NCI-H2107 (cell line): ENCODE data around the gene MVK.

Experiments used
- DNase-seq: peaks from one replicate; lab custom pipeline; 2025; lab: John Stamatoyannopoulos, UW

MVK gene

GRCh38 chr12:109573029-109573913 is at the start of gene MVK, which contains the start of gene MMAB:
MVK (plus strand) TSS chr12:109573794; CDS start chr12:109574823, 1,029 bp downstream.
MMAB (minus strand) TSS chr12:109573504; CDS start chr12:109573480, 24 bp downstream.
- peak; percentile 100 for DNase-seq

- DNase-seq = no peak
Measured at GRCh38 chr12:109524466-109525278, 48.9 kb upstream of the MVK start.

GRCh38 chr12:109525279-109525585 is 48.4 kb upstream of the MVK start:
- no peak for DNase-seq

DNA sequence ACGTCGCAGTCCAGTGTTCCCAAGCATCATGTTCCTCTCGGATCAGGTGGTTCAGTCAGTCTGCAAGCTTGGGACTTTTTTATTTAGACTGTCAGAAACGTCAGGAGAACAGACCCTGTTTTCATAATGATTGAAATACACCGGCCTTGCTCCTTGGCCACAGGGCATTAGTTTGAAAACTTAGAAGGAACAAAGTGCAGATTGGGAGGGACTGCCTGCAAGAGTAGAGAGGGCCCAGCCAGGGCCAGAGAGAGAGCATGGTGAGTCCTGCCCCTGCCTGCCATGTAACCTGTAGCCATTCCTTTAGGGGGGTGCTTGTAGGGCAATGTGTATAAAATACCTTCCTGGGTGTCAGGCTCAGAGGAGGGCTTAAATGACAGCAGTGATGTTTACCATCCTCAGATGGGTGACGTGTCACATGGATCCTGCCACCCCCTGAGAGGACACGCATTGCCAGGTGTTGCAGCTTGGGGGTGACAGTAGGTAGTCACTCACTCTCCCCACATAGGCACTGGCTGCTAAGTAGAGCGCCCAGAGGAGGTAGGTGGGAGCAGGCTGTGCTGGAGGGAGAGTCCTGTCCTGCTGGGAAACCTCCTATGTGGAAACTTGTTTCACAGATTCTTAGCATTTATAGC is 46.0 kb upstream of the MVK start:
- no peak for DNase-seq

- no peak for DNase-seq
Measured at GRCh38 chr12:109529691-109530640, 43.6 kb upstream of the MVK start.

- DNase-seq = no peak
Measured at GRCh38 chr12:109531411-109531810, 42.2 kb upstream of the MVK start.

- peak; percentile 59 for DNase-seq
Measured at GRCh38 chr12:109532721-109533486, 40.7 kb upstream of the MVK start.

DNA sequence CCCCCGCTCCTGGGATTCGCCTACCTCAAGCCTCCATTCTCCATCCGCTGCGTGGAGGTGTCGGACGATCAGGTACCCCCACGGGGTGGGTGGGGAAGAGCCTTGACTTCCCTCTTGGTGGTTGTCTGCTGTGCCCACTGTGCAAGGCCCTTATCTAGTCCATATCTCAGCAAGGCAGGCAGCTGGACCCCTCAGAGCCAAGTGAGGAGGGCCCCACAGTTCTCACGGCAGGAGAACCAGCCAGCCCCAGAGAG is 40.2 kb upstream of the MVK start:
- no peak for DNase-seq

DNA sequence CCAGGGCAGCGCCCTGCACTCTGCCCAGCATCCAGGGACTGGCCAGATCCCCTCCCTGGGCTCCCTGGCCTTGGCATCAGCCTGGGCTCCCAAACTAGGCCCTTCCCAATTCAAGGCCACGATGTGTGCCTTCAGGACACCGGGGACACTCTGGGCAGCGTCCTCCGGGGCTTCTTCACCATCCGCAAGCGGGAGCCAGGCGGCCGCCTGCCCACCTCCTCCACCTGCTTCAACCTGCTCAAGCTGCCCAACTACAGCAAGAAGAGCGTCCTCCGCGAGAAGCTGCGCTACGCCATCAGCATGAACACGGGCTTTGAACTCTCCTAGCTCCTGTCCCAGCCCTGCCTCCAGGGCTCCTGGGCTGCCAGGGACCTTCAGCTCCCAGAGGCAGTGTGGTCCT is 39.1 kb upstream of the MVK start:
- DNase-seq = no peak

GRCh38 chr12:109535231-109535862 is 38.2 kb upstream of the MVK start:
- DNase-seq = no peak

- DNase-seq = no peak
Measured at GRCh38 chr12:109535863-109536250, 37.7 kb upstream of the MVK start.

DNA sequence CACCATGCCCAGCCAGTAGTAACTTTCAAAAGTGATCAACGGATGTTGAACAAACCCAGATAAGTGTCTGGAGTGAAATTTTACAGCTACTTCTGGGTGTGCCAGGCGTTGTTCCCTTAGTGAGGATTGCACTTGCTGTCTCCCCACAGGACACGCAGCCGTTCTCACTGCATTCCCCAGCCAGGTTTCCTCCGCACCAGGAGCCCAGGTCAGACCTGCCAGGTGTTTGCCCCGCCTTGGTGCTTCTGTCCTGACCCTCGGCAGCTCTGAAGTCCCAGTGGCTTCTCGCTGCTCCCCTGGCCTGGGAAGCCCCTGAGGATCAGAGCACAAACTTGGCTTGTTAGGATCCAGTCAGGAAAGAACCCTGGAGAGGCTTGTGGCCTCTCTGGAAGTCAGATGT is 36.5 kb upstream of the MVK start:
- no peak for DNase-seq

- DNase-seq = no peak
Measured at GRCh38 chr12:109538191-109538863, 35.3 kb upstream of the MVK start.

GRCh38 chr12:109539508-109539907 is 34.1 kb upstream of the MVK start:
- no peak for DNase-seq

DNA sequence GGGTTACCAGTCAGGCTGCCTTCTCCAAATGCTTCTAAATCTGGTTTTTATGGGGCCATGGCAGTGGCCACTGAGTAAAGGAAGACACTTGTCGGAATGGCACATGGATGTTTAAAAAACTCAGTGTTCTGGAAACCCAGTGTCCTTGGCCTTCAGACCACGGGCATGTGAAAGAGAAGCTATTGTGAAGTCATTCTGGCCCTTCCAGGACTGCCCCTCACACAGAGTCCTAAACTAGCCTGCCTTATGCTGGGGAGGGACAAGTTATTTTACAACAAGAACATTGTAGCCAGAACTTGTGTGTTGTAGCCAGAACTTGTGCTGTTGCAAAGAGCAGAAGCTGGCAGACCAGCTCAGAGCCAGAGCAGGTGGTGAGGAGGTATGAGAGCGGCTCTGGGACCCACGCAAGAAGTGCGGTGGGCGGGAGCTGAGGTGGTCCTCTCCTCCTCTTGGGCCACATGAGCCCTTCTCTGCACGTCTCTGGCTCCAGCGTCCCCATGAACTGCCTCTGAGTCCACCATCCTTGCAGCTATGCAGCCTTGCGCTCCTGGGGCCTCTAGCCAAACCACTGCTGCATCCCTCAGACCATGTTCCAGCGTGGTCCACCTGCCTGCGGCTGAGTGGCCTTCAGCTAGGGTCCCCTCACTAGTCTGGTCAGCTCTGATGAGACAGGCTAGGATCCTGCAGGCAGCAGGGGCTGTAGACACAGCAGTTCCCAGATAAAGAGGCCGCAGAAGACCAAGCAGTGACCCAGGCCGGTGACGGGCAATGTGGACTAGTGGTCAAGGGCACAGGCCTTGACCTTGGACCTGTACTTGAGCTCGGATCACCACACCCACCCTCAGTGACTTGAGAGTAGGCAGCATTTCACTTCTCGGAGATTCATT is 32.8 kb upstream of the MVK start:
- DNase-seq = no peak

DNA sequence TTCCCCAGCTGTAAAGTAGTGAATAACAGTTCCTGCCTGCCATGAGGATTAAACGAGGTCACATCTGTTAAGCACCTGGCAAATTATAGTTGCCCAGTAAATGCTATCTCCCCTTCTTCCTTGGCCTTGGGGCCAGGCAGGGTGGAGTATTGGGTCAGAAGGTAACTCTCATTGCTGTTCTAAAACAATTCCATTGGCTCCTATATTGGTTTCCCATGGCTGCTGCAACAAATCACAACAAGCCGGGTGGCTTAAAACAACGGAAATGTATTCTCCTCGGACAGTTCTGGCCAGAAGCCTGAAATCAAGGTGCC is 32.2 kb upstream of the MVK start:
- no peak for DNase-seq

GRCh38 chr12:109542014-109542413 is 31.6 kb upstream of the MVK start:
- no peak for DNase-seq

- no peak for DNase-seq
Measured at GRCh38 chr12:109542876-109543275, 30.7 kb upstream of the MVK start.

DNA sequence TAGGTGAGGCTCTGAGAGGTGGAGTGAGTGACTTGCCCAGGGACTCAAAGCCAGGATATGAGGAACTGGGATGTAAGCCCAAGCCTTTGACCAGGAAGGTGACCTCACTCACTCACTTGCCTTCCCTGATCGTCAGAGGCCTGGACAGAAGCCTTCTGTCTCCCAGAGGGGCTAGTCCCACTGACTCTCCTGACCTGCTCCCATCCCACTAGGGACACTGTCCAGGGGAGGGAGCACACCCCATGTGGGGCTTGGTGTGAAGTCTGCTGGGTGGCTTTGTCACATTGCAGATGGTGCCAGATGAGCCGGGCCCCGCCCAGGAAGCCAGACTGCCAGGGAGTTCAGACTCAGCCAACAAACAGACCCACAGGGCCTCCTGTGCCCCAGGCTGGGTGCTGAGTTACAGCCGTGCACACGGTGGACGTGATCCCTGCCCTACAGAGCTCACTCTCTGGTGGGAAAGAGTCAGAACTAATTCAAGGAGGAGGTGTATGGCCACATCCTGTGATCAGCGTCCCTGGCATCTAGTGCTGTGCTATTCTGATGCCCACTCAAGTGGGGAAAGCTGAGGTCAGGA is 28.6 kb upstream of the MVK start:
- no peak for DNase-seq
